ENCODE results near the gene CELF2. TPM values are rescaled to one million over a fixed set of nuclear protein-coding genes. Genes with fewer than 3 reads are reported as not detected.

The CELF2 gene
- total RNA-seq, 1 experiment from 2014 or later: not detected

- no peak for TF ChIP-seq CTCF (IDR thresholded peaks at IDR 0.05; ENCODE audit: unreplicated experiment)
- intact Hi-C loops (cut with micrococcal nuclease; ENCODE audit: unreplicated experiment): no loop called here
- H3K4me3 Mint-ChIP-seq (ENCODE audit: low read depth, unreplicated experiment): no peak overlapping the region
- BruUV-seq (replicated peaks): no TSS peak
- CTCF ChIA-PET: interaction anchor here (1.2 kb wide), 1 partner anchor 15 kb away, joined by 3 read pairs; no protein-coding TSS in a partner anchor
- DNase-seq: no peak
- H3K36me3 Mint-ChIP-seq (ENCODE audit: insufficient read depth, unreplicated experiment): no peaks in the 10 kb centered on the region
- H3K4me1 Mint-ChIP-seq (ENCODE audit: low read depth, unreplicated experiment): no peaks in the 10 kb centered on the region
- H3K9me3 Mint-ChIP-seq (ENCODE audit: low read depth, unreplicated experiment): no peaks in the 10 kb centered on the region
- no peak overlapping the region for H3K27ac Mint-ChIP-seq (ENCODE audit: unreplicated experiment)
- H3K27me3 Mint-ChIP-seq (ENCODE audit: unreplicated experiment): peaks cover 68% of the 10 kb centered on the region
These were observed 309.4 kb downstream of the CELF2 start for GRCh38 chr10:11326913-11327616.

DNA sequence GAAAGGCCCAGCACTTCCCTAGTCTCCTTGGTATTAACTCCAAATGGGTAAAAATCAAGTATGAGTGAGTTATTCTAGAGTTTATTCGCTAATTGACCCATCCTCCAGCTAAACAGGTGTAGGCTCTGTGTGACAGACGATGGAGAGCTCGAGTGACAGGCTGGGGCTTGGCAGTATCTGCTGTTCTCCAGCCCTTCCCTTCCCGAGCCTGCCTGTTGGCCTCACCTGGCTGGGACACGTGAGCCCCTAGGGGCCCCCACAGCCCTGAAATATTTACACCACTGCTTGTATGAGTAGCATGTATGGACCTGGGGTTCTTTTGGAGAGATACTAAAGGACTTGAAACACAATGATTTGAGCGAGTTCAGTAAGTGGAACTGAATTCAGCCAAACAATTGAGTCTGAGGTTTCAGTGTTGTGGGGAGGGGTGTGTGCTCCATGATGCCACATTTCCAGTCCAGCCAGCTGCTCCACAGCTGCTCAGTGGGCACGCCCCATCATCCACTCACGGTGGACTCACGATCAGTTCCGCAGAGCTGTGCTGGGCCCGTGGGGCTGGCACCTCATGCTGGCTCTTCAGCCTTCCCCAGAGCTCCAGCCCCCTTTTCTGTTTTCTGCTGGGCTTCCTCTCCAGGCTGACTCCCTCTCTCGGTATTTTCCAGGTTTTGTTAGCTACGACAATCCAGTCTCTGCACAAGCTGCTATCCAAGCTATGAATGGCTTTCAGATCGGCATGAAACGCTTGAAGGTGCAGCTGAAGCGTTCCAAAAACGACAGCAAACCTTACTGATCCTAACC is 310.8 kb downstream of the CELF2 start:
- Mint-ChIP-seq H3K27ac (ENCODE audit: unreplicated experiment) (no peak overlapping the region), H3K9me3 (ENCODE audit: low read depth, unreplicated experiment) (no peaks in the 10 kb centered on the region), H3K4me1 (ENCODE audit: low read depth, unreplicated experiment) (no peaks in the 10 kb centered on the region), H3K27me3 (ENCODE audit: unreplicated experiment) (peaks cover 76% of the 10 kb centered on the region), H3K4me3 (ENCODE audit: low read depth, unreplicated experiment) (no peak overlapping the region), H3K36me3 (ENCODE audit: insufficient read depth, unreplicated experiment) (no peaks in the 10 kb centered on the region)
- CTCF ChIA-PET: interaction anchor here (1.2 kb wide), 1 partner anchor 14 kb away, joined by 3 read pairs; no protein-coding TSS in a partner anchor
- intact Hi-C loops (cut with micrococcal nuclease; ENCODE audit: unreplicated experiment): no loop called here
- BruUV-seq (replicated peaks): no TSS peak
- no peak for TF ChIP-seq CTCF (IDR thresholded peaks at IDR 0.05; ENCODE audit: unreplicated experiment)
- no peak for DNase-seq

DNA sequence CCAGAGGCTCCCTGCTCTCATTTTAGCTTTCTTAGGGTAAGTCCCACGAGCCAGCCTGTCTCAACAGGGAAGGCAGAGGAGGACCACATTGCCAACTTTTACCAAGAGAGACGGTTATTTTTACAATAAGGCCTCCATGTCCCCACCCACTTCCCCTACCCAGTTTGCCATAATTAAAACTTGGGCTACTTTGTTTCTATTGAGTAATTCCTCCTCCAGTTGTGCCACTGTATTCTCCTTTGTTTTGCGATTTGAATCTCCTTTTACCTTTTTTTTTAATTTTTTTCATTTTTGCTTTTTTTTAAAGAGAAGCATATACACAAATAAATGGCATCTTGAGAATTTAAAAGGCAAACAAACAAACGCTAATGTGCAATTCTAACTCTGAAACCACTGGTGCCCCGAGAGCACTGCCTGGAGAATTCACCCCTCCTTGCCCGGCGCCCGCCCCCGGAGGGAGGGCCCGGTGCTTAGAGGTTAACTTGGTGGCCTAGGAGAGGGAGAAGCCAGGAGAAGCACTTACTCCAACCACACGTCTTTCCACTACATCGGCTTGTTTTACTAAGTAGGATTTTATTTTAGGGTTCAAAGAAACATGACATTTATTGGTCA is 311.5 kb downstream of the CELF2 start:
- no peak overlapping the region for H3K4me3 Mint-ChIP-seq (ENCODE audit: low read depth, unreplicated experiment)
- DNase-seq: no peak
- CTCF ChIA-PET: no interaction called here
- no peaks in the 10 kb centered on the region for H3K9me3 Mint-ChIP-seq (ENCODE audit: low read depth, unreplicated experiment)
- H3K27me3 Mint-ChIP-seq (ENCODE audit: unreplicated experiment): peaks cover 76% of the 10 kb centered on the region
- H3K36me3 Mint-ChIP-seq (ENCODE audit: insufficient read depth, unreplicated experiment): no peaks in the 10 kb centered on the region
- BruUV-seq (replicated peaks): no TSS peak
- H3K27ac Mint-ChIP-seq (ENCODE audit: unreplicated experiment): no peak overlapping the region
- intact Hi-C loops (cut with micrococcal nuclease; ENCODE audit: unreplicated experiment): no loop called here
- TF ChIP-seq CTCF (IDR thresholded peaks at IDR 0.05; ENCODE audit: unreplicated experiment): no peak
- H3K4me1 Mint-ChIP-seq (ENCODE audit: low read depth, unreplicated experiment): no peaks in the 10 kb centered on the region

- no peaks in the 10 kb centered on the region for H3K36me3 Mint-ChIP-seq (ENCODE audit: insufficient read depth, unreplicated experiment)
- no peak overlapping the region for H3K4me3 Mint-ChIP-seq (ENCODE audit: low read depth, unreplicated experiment)
- intact Hi-C loops (cut with micrococcal nuclease; ENCODE audit: unreplicated experiment): no loop called here
- H3K9me3 Mint-ChIP-seq (ENCODE audit: low read depth, unreplicated experiment): no peaks in the 10 kb centered on the region
- BruUV-seq (replicated peaks): no TSS peak
- no peak for DNase-seq
- CTCF ChIA-PET: interaction anchor here (1.2 kb wide), 1 partner anchor 9 kb away, joined by 3 read pairs; no protein-coding TSS in a partner anchor
- no peaks in the 10 kb centered on the region for H3K4me1 Mint-ChIP-seq (ENCODE audit: low read depth, unreplicated experiment)
- peaks cover 76% of the 10 kb centered on the region for H3K27me3 Mint-ChIP-seq (ENCODE audit: unreplicated experiment)
- TF ChIP-seq CTCF (IDR thresholded peaks at IDR 0.05; ENCODE audit: unreplicated experiment): no peak
- no peak overlapping the region for H3K27ac Mint-ChIP-seq (ENCODE audit: unreplicated experiment)
These were observed 312.8 kb downstream of the CELF2 start for GRCh38 chr10:11330383-11331045.
